ENCODE measurements around the gene USP36.
A peak's percentile ranks its signal among the peaks of the same experiment; 100 is the strongest.

Gene USP36

DNA sequence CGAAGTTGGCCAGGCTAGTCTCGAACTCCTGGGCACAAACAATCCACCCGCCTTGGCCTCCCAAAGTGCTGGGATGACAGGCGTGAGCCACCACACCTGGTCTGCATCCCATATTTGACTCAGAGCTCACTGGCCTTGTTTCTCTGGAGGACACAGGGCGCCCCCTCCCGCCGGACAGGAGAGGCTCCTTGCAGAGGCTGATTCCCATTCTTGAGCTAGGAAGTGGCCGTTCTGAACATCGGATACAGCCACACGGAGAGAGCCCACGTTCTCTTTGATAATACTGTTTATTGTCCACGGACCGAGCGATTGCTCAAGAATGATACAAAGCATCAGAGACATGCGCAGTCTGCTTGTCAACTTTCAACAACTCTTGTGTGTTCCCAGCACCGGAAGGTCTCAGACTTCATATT, 12.1 kb upstream of the USP36 start:
- DNase-seq (ENCODE audit: low read depth, low spot score), result no peak
- no peak for TF ChIP-seq CTCF (IDR thresholded peaks at IDR 0.05; ENCODE audit: low read depth, low read length)
- in situ Hi-C loops (cut with HindIII; ENCODE audit: low sequenced_read_pairs), result no loop called here
- no peak overlapping the region for H3K4me3 ChIP-seq (ENCODE audit: low read depth, low read length)

- no peak overlapping the region for H3K4me3 ChIP-seq (ENCODE audit: low read depth, low read length)
- TF ChIP-seq CTCF (IDR thresholded peaks at IDR 0.05; ENCODE audit: low read depth, low read length), result no peak
- in situ Hi-C loops (cut with HindIII; ENCODE audit: low sequenced_read_pairs), result no loop called here
Observed at GRCh38 chr17:78849026-78849425, 8.4 kb upstream of the USP36 start.

GRCh38 chr17:78847052-78847451, 6.4 kb upstream of the USP36 start:
- in situ Hi-C loops (cut with HindIII; ENCODE audit: low sequenced_read_pairs), result no loop called here
- no peak for DNase-seq (ENCODE audit: low read depth, low spot score)
- H3K4me3 ChIP-seq (ENCODE audit: low read depth, low read length), result no peak overlapping the region
- TF ChIP-seq CTCF (IDR thresholded peaks at IDR 0.05; ENCODE audit: low read depth, low read length), result no peak

More at GRCh38 chr17:78849026-78849425, 8.4 kb upstream of the USP36 start:
- no peak for DNase-seq (ENCODE audit: low read depth, low spot score)

- in situ Hi-C loops (cut with HindIII; ENCODE audit: low sequenced_read_pairs), result no loop called here
- no peak overlapping the region for H3K4me3 ChIP-seq (ENCODE audit: low read depth, low read length)
- DNase-seq (ENCODE audit: low read depth, low spot score), result no peak
- TF ChIP-seq CTCF (IDR thresholded peaks at IDR 0.05; ENCODE audit: low read depth, low read length), result no peak
Observed at GRCh38 chr17:78844301-78845005, 3.8 kb upstream of the USP36 start.

DNA sequence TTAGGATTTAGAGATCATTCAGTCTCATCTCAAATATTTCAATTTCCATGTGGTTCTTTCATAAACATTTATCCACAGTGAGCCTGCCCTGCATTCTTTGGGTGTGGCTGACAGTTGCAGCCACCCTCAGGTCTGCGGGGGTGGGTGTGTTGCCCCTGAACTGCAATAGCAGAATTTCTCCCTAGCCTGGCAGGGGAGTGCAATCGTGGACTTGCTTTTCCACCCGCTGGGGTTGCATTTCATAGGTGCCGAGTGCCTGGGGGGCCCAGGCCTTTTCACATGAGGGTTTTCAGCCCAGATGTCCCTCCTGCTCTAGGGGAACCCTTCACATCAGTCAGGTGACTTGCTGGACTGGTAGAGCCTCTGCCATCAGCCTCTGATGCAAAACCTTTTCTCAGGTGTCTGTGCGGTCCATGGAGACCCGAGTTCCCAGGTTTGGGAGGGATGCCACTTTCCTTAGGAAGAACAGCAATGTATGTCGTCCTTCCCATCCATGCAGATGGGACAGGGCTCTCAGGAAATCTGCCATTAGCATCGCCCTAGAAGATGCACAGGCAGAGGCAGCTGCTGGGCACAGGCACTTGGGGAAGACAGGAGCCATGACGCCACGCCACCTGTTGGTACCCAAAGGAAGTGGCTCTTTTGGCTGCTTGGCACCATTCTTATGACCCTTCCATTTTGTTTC, 2.4 kb upstream of the USP36 start:
- no peak overlapping the region for H3K4me3 ChIP-seq (ENCODE audit: low read depth, low read length)
- in situ Hi-C loops (cut with HindIII; ENCODE audit: low sequenced_read_pairs), result no loop called here
- DNase-seq (ENCODE audit: low read depth, low spot score), result no peak
- TF ChIP-seq CTCF (IDR thresholded peaks at IDR 0.05; ENCODE audit: low read depth, low read length), result peak; percentile 65

GRCh38 chr17:78840530-78840779, 159 bp downstream of the USP36 start:
- in situ Hi-C loops (cut with HindIII; ENCODE audit: low sequenced_read_pairs), result no loop called here
- H3K4me3 ChIP-seq (ENCODE audit: low read depth, low read length), result peak overlapping the region; percentile 59
- TF ChIP-seq CTCF (IDR thresholded peaks at IDR 0.05; ENCODE audit: low read depth, low read length), result no peak
- DNase-seq (ENCODE audit: low read depth, low spot score), result no peak
